NCI-H2171 (cell line): ENCODE results near the gene WWOX.
"Not testable (repeated sequence)": the region's sequence is repeated elsewhere in the genome, so short reads cannot be mapped to it uniquely, and the experiment has no call there.

Source experiments
- DNase-seq: peaks from one replicate; lab custom pipeline; 2025; lab: John Stamatoyannopoulos, UW

WWOX gene

GRCh38 chr16:78502812-78503350 is 403.4 kb downstream of the WWOX start:
- no peak for DNase-seq

- DNase-seq, result no peak
Observed at GRCh38 chr16:78503602-78504001, 404.1 kb downstream of the WWOX start.

GRCh38 chr16:78504401-78504851 is 405.0 kb downstream of the WWOX start:
- DNase-seq, result no peak

- no peak for DNase-seq
Observed at GRCh38 chr16:78505036-78505435, 405.6 kb downstream of the WWOX start.

GRCh38 chr16:78505544-78506366 is 406.3 kb downstream of the WWOX start:
- DNase-seq, result no peak

- no peak for DNase-seq
Observed at GRCh38 chr16:78506367-78507193, 407.1 kb downstream of the WWOX start.

- DNase-seq, result no peak
Observed at GRCh38 chr16:78507576-78507975, 408.1 kb downstream of the WWOX start.

- DNase-seq, result no peak
Observed at GRCh38 chr16:78509965-78510364, 410.5 kb downstream of the WWOX start.

GRCh38 chr16:78510496-78510895 is 411.0 kb downstream of the WWOX start:
- no peak for DNase-seq

- DNase-seq, result no peak
Observed at GRCh38 chr16:78513838-78514237, 414.4 kb downstream of the WWOX start.

GRCh38 chr16:78514888-78515287 is 415.4 kb downstream of the WWOX start:
- not testable (repeated sequence) for DNase-seq

GRCh38 chr16:78515421-78515820 is 416.0 kb downstream of the WWOX start:
- no peak for DNase-seq

GRCh38 chr16:78516006-78516736 is 416.7 kb downstream of the WWOX start:
- no peak for DNase-seq

- DNase-seq, result no peak
Observed at GRCh38 chr16:78519896-78520295, 420.4 kb downstream of the WWOX start.

- no peak for DNase-seq
Observed at GRCh38 chr16:78520470-78520869, 421.0 kb downstream of the WWOX start.

- no peak for DNase-seq
Observed at GRCh38 chr16:78522327-78522726, 422.9 kb downstream of the WWOX start.

- no peak for DNase-seq
Observed at GRCh38 chr16:78523212-78523985, 423.9 kb downstream of the WWOX start.

GRCh38 chr16:78524066-78524595 is 424.7 kb downstream of the WWOX start:
- DNase-seq, result no peak

- no peak for DNase-seq
Observed at GRCh38 chr16:78528265-78528664, 428.8 kb downstream of the WWOX start.

- no peak for DNase-seq
Observed at GRCh38 chr16:78529881-78530280, 430.4 kb downstream of the WWOX start.

GRCh38 chr16:78530283-78530682 is 430.8 kb downstream of the WWOX start:
- DNase-seq, result no peak
